ENCODE measurements around the gene HYAL3.

HYAL3 gene

GRCh38 chr3:50334339-50335075 lies 35.3 kb upstream of the HYAL3 start:
- no peak for TF ChIP-seq CTCF (IDR thresholded peaks at IDR 0.05)

GRCh38 chr3:50333744-50334328 lies 34.6 kb upstream of the HYAL3 start:
- no peak for TF ChIP-seq CTCF (IDR thresholded peaks at IDR 0.05)

- TF ChIP-seq CTCF (IDR thresholded peaks at IDR 0.05): no peak
These were observed 32.2 kb upstream of the HYAL3 start for GRCh38 chr3:50331364-50331907.

- no peak for TF ChIP-seq CTCF (IDR thresholded peaks at IDR 0.05)
These were observed 31.1 kb upstream of the HYAL3 start for GRCh38 chr3:50330330-50330729.

- no peak for TF ChIP-seq CTCF (IDR thresholded peaks at IDR 0.05)
These were observed 28.9 kb upstream of the HYAL3 start, which contains the start of gene TUSC2 for GRCh38 chr3:50327943-50328691. TUSC2 (minus strand) TSS chr3:50328223; CDS start chr3:50328099, 124 bp downstream.

GRCh38 chr3:50327129-50327528 lies 27.9 kb upstream of the HYAL3 start:
- TF ChIP-seq CTCF (IDR thresholded peaks at IDR 0.05): no peak

GRCh38 chr3:50326182-50326541 lies 27.0 kb upstream of the HYAL3 start:
- no peak for TF ChIP-seq CTCF (IDR thresholded peaks at IDR 0.05)
